GM19043 (cell line): ENCODE data around the gene DLL3.

Experiments used
- ATAC-seq: cut with Tn5 transposase; IDR thresholded peaks from one replicate; pipeline ENCODE4 v1.9.1; 2021; ENCODE audit warnings: low read depth; ENCODE audit not compliant: unreplicated experiment

Gene DLL3

GRCh38 chr19:39481229-39481545, 17.6 kb upstream of the DLL3 start:
- no peak for ATAC-seq

- ATAC-seq = no peak
Measured at GRCh38 chr19:39481676-39482075, 17.1 kb upstream of the DLL3 start.

- ATAC-seq = no peak
Measured at GRCh38 chr19:39483141-39483540, 15.6 kb upstream of the DLL3 start.

DNA sequence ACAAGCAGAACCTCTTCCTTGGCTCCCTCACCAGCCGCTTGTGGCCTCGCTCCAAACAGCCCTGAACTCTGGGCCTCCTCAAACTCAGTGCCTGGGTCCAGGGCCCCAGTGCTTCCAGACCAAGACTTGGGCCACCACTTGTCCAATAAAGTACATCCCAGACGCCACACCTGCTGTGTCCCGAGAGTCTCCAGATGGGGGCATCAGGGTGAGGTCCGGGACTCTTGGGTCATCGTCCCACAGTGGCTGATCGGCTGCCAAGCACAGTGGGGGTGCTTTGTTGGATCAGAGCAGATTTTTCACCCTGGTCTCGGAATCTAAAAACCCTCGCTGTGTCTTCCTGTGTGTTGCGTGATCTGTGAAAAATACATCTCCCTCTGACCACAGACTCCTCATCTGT, 9.0 kb upstream of the DLL3 start:
- ATAC-seq = no peak

DNA sequence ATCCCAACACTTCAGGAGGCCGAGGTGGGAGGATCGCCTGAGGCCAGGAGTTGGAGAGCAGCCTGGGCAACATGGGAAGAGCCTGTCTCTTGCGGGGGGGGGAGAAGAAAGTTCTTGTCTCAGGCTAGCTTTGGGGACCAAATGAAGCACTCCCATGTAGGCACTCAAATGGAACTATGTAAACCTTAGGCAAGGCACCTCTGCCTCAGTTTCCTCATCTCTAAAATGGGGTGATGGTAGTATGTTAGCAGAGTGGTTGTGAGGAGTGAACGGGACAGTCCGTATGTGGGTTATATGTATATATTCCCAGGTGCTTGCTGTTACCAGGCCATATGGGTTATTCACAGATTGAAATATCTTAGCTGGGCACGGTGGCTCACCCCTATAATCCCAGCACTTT, 6.5 kb upstream of the DLL3 start:
- ATAC-seq = no peak

GRCh38 chr19:39492788-39493187, 6.0 kb upstream of the DLL3 start:
- ATAC-seq = no peak

DNA sequence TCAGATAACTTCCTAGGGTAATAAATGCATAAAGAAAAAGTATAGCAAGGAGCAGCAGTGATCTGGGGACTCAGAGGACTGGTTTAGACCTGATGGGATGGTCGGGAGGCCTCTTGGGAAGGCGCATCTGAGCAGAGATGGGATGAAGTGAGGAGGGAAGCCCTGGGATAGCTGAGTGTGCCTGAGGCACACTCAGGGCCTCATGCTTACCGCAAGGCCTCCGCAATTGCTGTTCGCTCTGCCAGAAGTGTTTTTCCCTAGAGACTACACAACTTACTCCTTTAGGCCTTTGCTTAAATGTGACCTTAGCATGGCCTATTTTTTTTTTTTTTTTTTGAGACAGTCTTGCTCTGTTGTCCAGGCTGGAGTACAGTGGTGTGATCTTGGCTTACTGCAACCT, 4.1 kb upstream of the DLL3 start:
- ATAC-seq = no peak

DNA sequence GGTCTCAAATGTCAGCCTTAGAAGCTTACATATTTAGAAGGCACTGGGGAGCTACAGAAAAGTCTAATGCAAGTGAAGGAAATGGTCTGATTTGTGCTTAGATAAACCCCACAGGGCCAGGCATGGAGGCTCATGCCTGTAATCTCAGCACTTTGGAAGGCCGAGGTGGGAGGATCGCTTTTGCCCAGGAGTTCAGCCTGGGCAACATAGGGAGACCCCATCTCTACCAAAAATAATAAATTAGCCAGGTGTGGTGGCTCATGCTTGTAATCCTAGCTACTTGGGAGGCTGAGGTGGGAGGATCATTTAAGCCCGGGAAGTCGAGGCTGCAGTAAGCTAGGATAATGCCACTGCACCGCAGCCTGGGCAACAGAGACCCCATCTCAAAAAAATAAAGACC, 2.7 kb upstream of the DLL3 start:
- ATAC-seq = no peak

DNA sequence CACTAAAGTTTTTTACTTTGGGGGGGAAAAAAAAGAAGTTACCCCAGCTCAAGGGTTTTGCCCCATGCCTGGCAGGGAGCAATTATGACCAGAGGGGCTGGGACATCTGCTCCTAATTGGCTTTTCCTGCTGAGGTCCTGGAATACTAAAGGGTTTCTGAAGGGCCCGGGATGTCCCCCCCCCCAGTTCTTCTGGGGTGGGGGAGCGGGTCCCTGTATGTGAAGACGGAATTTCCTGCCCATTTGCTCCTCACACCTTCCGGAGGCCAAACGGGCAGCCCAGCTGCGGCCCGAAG, 1.1 kb upstream of the DLL3 start:
- no peak for ATAC-seq

GRCh38 chr19:39497996-39498797, 550 bp upstream of the DLL3 start:
- no peak for ATAC-seq

- no peak for ATAC-seq
Measured at GRCh38 chr19:39499932-39500331, 1.2 kb downstream of the DLL3 start.

- no peak for ATAC-seq
Measured at GRCh38 chr19:39500543-39500942, 1.8 kb downstream of the DLL3 start.

DNA sequence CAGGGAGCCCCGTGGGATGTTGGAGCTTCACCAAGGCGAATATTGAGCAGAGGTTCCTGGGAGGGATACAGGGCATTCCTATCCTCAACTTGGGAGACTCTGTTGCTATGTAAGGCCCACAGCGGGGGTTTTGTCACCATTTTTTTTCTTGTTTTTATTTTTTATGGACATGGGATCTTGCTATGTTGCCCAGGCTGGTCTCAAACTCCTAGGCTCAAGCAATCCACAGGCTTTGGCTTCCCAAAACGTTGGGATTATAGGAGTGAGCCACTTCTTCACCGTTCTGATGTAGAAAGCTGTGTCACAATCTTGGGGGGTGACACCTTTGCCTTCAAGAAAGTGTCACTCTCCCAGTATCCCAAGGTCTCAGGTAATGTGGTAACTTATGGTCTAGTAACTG, 2.6 kb downstream of the DLL3 start:
- no peak for ATAC-seq

GRCh38 chr19:39502640-39503417, 4.1 kb downstream of the DLL3 start:
- ATAC-seq = no peak

DNA sequence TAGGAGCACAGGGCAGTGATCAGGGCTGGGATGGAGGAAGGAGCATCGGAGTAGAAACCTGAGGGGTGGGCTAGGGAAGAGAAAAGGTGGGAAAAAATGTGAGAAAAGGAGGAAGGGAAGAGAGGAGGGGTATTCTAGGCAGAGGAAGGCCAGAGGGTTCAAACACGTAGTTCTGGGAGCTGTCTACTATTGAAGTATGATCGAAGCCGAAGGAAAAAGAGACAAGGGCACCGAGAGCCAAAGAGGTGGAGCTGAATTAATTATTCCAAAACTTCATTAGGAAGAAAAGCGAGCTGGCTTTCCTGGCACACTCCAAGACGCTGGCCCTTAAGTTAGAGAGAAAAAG, 7.8 kb downstream of the DLL3 start:
- ATAC-seq = no peak

DNA sequence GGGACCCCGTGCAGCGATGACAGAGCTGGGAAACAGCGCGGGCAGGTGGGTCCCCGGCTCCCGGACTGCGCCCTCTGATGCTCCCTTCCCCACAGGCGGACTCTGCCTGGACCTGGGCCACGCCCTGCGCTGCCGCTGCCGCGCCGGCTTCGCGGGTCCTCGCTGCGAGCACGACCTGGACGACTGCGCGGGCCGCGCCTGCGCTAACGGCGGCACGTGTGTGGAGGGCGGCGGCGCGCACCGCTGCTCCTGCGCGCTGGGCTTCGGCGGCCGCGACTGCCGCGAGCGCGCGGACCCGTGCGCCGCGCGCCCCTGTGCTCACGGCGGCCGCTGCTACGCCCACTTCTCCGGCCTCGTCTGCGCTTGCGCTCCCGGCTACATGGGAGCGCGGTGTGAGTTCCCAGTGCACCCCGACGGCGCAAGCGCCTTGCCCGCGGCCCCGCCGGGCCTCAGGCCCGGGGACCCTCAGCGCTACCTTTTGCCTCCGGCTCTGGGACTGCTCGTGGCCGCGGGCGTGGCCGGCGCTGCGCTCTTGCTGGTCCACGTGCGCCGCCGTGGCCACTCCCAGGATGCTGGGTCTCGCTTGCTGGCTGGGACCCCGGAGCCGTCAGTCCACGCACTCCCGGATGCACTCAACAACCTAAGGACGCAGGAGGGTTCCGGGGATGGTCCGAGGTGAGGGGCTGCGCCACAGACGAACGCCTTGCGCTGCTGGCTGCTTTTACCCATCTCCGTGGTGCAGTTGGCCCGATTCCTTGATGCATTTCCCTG, 8.4 kb downstream of the DLL3 start:
- ATAC-seq = no peak

GRCh38 chr19:39507715-39508364, 9.1 kb downstream of the DLL3 start:
- ATAC-seq = no peak

- no peak for ATAC-seq
Measured at GRCh38 chr19:39508629-39509028, 9.9 kb downstream of the DLL3 start.

DNA sequence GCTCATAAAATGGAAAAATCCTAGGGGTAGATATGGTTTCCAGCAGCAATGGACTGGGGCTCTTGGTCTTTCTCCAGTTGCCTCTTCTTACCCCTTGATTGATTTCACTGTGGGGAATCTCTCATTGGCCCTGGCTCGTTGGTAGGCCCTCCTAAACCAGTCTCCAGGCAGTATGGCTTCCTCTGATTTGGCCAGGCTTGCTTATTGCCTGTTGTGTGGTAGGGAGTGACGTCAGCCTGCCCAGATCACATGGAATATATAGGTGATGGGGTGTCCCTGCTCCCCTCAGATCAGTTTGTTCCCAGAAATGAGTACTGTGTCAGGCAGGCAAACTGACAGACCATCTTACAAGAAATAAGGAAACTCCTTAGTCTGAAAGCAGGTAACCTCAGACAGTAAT, 10.5 kb downstream of the DLL3 start:
- ATAC-seq = no peak

- ATAC-seq = no peak
Measured at GRCh38 chr19:39512988-39513387, 14.2 kb downstream of the DLL3 start.

DNA sequence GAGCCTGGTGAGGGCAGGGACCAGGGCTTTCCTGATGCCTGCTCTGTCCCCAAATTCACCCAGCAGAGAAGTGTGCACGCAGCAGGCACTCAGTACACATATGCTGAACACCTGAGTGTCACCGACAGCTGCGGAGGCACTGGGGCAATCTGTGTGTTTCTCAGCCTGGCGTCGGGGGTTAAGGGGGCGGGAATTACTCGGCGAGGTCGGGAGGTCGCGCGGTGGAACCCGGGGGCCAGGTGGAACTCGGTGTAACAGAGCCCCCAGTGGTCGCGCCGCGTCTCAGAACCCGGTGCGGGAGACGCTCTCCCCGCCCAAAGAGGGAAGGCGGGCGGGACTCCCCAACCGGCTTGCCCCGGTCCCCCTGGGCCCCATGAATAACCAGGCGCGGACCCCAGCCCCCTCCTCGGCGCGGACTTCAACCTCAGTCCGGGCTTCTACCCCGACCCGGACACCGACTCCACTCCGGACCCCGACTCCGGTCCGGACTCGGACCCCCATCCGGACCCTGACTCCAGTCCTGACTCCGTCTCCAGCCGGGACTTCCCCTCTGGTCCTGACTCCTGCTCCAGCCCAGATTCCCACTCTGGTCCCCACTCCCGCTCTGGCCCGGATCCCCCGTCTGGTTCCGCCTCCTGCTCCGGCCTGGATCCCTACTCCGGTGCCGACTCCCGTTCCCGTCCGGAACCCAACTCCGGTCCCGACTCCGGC, 16.2 kb downstream of the DLL3 start, which contains the start of gene SELENOV:
TSS of gene SELENOV (plus strand) at position 300 of the 711 bp plus-strand sequence. CDS start at position 374, 74 bp downstream.
- ATAC-seq = no peak
